Peyer's patch (tissue), 4 donors: Measurements from ENCODE around the gene ZNF24. TPM values are rescaled to one million over a fixed set of nuclear protein-coding genes. Genes with fewer than 3 reads are reported as not detected.

Experiments used
- DNase-seq, 3 donors: peaks; one replicate each; pipeline ENCODE4 v3.0.0-alpha.2; 2017 to 2019
- H3K27ac ChIP-seq, 4 donors: fragments of 200-600 bp; sonication (generic); one replicate each; pipeline ENCODE4 v1.5.1; 2016 to 2019
- H3K27me3 ChIP-seq, 2 donors: fragments of 200-600 bp; sonication (generic); one replicate each; pipeline ENCODE4 v1.5.1; 2019
- H3K36me3 ChIP-seq, 3 donors: fragments of 200-600 bp; sonication (generic); one replicate each; pipeline ENCODE4 v1.5.1; 2016 to 2019
- H3K4me1 ChIP-seq, 4 donors: fragments of 200-600 bp; sonication (generic); one replicate each; pipeline ENCODE4 v1.5.1; 2016 to 2019
- H3K4me3 ChIP-seq, 4 donors: fragments of 200-600 bp; sonication (generic); 1 replicate in 3 of 4; 2 replicates in 1 of 4; pipeline ENCODE4 v1.5.1; 2016 to 2019; ENCODE audit warnings: mild to moderate bottlenecking in 1 of 4
- H3K9me3 ChIP-seq, 4 donors: fragments of 200-600 bp; sonication (generic); one replicate each; pipeline ENCODE4 v1.5.1; 2016 to 2019; ENCODE audit warnings: mild to moderate bottlenecking in 1 of 4
- CTCF ChIP-seq, 6 experiments: fragments of 450-650 bp in 4 of 6; fragments of 200-600 bp in 2 of 6; sonication (generic) in 1 of 6; IDR thresholded peaks; one replicate each; pipeline ENCODE4 v1.5.1; 2017 to 2019; ENCODE audit warnings: antibody characterized with exemption in 6 of 6, mild to moderate bottlenecking in 3 of 6, moderate library complexity in 1 of 6
- POLR2A ChIP-seq, 2 donors: fragments of 450-650 bp; IDR thresholded peaks; one replicate each; pipeline ENCODE4 v1.5.1; 2017; ENCODE audit warnings: antibody characterized with exemption in 2 of 2, mild to moderate bottlenecking in 2 of 2, moderate library complexity in 2 of 2
- total RNA-seq, 4 donors: library from RNA; depleted of rRNA; stranded (reverse); fragments of >200 nt; gene quantifications; one replicate each; pipeline ENCODE4 v1.1.0, GENCODE V29; 2016

Gene ZNF24
- total RNA-seq, 4 donors from 2014 or later, result 22.8 to 36.3 (median 30.2) TPM

- H3K27ac ChIP-seq, result no peak overlapping the region
- no peak overlapping the region for H3K4me3 ChIP-seq
- TF ChIP-seq CTCF (IDR thresholded peaks at IDR 0.05) (no peak), POLR2A (IDR thresholded peaks at IDR 0.05) (no peak)
- H3K27me3 ChIP-seq, result no peaks in the 10 kb centered on the region
- H3K9me3 ChIP-seq, result no peaks in the 10 kb centered on the region
- no peak for DNase-seq
- H3K4me1 ChIP-seq, result peaks cover 0 to 6% (median 0%) of the 10 kb centered on the region in 4 donors
- peaks cover 0 to 73% (median 3%) of the 10 kb centered on the region in 3 donors for H3K36me3 ChIP-seq
These were observed 10.0 kb downstream of the ZNF24 start for GRCh38 chr18:35334212-35334611.

DNA sequence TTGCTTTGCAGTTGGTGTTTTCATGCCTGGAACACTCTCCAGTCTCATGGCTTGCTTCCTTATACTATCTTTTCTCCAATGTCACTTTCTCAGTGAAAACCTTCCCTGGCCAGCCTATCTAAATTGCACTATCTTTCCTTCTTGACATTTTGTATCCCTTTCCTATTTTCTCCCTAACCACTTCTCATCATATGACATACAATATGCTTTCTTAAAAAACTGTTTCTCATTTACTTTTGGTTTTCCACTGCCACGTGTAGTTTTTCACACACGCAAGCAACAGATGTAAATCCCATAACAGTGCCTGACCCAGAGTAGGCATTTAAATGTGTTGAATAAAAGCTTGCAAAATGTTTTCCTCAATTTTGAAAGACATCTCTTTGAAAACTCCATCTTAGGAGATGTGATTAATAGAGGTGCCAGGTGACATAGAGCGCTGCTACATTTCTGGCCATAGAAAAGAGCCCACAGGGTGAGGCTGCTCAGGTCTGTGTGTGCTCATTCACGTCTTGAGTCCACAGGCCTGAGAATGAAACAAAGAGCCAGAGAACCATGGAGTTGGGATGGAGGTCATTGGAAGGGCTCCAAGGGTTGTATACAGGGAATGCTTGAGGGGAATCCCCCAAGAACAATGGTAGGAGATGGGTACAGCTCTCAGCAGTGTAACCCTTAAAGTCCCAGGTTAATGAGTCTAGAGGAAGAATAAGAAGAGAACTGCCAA lies 12.7 kb downstream of the ZNF24 start:
- H3K9me3 ChIP-seq, result no peaks in the 10 kb centered on the region
- DNase-seq, result no peak
- H3K27me3 ChIP-seq, result no peaks in the 10 kb centered on the region
- H3K4me1 ChIP-seq, result no peaks in the 10 kb centered on the region
- TF ChIP-seq POLR2A (IDR thresholded peaks at IDR 0.05) (no peak), CTCF (IDR thresholded peaks at IDR 0.05) (no peak)
- no peak overlapping the region for H3K27ac ChIP-seq
- peaks cover 0 to 47% (median 0%) of the 10 kb centered on the region in 3 donors for H3K36me3 ChIP-seq
- H3K4me3 ChIP-seq, result no peak overlapping the region

GRCh38 chr18:35328868-35329267 lies 15.4 kb downstream of the ZNF24 start:
- Histone ChIP-seq H3K36me3 (peaks cover 0 to 22% (median 0%) of the 10 kb centered on the region in 3 donors), H3K9me3 (no peaks in the 10 kb centered on the region), H3K4me1 (no peaks in the 10 kb centered on the region), H3K4me3 (no peak overlapping the region), H3K27ac (no peak overlapping the region), H3K27me3 (no peaks in the 10 kb centered on the region)
- TF ChIP-seq CTCF (IDR thresholded peaks at IDR 0.05), result no peak
- TF ChIP-seq POLR2A (IDR thresholded peaks at IDR 0.05), result no peak
- no peak for DNase-seq

DNA sequence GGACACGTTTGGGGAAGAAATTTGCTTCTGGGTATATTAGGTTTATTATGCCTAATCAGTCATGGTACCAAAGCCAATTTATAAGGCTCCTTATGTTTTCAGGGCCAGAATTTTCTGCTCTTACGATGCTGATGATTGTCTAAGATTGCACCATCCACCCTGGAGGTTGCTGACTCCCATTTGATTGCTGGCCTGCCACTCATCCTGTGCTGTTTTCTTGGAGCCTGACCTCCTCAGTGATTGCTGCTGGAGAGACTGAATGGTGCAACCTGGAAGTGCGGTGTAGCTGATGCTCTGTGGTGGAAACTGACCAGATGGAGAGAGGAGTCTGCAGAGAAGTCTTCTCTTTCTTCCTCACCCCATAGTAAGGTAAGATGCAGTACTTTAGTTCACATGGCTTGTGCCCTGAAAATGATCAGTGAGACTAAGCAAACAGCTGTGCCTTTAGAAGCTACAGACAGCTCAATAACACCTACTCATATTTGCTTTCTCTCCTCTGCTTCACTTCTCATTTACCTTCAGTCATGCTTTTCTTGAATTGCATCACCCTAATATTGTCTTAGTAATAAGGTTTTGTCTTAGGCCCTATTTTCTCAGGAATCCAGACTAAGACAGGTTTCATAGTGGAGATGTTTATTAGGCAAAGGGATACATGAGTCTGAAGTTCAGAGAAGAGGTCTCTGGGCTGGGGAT lies 17.4 kb downstream of the ZNF24 start:
- Histone ChIP-seq H3K27ac (no peak overlapping the region), H3K4me1 (no peaks in the 10 kb centered on the region), H3K4me3 (no peak overlapping the region), H3K9me3 (no peaks in the 10 kb centered on the region), H3K27me3 (no peaks in the 10 kb centered on the region), H3K36me3 (peaks cover 0 to 5% (median 0%) of the 10 kb centered on the region in 3 donors)
- no peak for DNase-seq
- TF ChIP-seq POLR2A (IDR thresholded peaks at IDR 0.05) (no peak), CTCF (IDR thresholded peaks at IDR 0.05) (no peak)

DNA sequence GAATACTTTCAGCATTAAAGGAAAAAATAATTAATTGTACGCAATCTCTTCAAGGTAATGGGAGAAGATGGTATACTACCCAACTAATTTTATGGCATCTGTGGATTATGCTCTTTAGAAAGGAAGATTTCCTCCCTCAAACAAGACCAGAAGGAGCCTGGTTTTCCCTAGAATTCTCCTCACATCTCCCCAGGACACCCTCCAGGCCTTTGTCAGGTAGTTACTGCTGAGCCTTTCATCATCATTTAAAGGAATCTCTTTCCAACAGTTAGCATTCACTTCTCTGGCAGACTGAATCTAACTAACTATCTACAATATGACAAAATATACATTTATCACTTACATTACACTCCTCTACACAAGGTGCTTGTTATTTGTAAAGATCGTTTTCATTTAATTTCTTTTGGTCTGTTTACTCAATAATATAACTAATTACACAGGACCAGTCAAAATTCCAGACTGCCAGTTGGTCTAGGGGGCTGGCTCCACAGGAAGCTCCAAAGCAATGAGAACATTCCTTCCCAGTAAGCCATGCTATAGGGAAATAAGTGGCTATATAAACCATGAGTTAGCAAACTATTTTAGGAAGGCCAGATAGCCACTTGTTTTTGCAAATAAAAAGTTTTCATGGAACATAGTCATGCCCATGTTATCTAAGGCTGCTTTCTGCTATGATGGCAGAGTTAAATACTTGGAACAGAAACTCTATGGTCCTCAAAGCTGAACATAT lies 19.1 kb downstream of the ZNF24 start:
- H3K9me3 ChIP-seq, result no peaks in the 10 kb centered on the region
- no peaks in the 10 kb centered on the region for H3K27me3 ChIP-seq
- no peak overlapping the region for H3K27ac ChIP-seq
- no peak for DNase-seq
- H3K4me1 ChIP-seq, result no peaks in the 10 kb centered on the region
- H3K4me3 ChIP-seq, result no peak overlapping the region
- TF ChIP-seq CTCF (IDR thresholded peaks at IDR 0.05), result no peak
- TF ChIP-seq POLR2A (IDR thresholded peaks at IDR 0.05), result no peak
- H3K36me3 ChIP-seq, result no peaks in the 10 kb centered on the region
